Subcutaneous abdominal adipose tissue (tissue), 5 donors: ENCODE measurements around the gene CACNA1G.
A peak's percentile ranks its signal among the peaks of the same experiment; 100 is the strongest.

Experiments used
- H3K27ac ChIP-seq: one replicate; pipeline ENCODE4 v1.7.0; 2013; ENCODE audit warnings: low read depth, mild to moderate bottlenecking, inconsistent platforms, low read length, moderate library complexity
- H3K27me3 ChIP-seq, 5 donors: one replicate each; pipeline ENCODE4 v1.7.0; 2013; ENCODE audit warnings: low read length in 5 of 5, inconsistent platforms in 1 of 5; ENCODE audit not compliant: control insufficient read depth in 5 of 5, insufficient read depth in 4 of 5
- H3K36me3 ChIP-seq, 5 donors: one replicate each; pipeline ENCODE4 v1.7.0; 2013; ENCODE audit warnings: low read length in 5 of 5; ENCODE audit not compliant: control insufficient read depth in 5 of 5, insufficient read depth in 5 of 5
- H3K4me1 ChIP-seq, 5 donors: one replicate each; pipeline ENCODE4 v1.7.0; 2013; ENCODE audit warnings: low read length in 5 of 5, mild to moderate bottlenecking in 3 of 5, moderate library complexity in 1 of 5; ENCODE audit not compliant: control insufficient read depth in 5 of 5, insufficient read depth in 5 of 5
- H3K4me3 ChIP-seq, 5 donors: one replicate each; pipeline ENCODE4 v1.7.0; 2013; ENCODE audit warnings: low read length in 5 of 5, low read depth in 1 of 5
- H3K9ac ChIP-seq, 5 donors: one replicate each; pipeline ENCODE4 v1.7.0; 2013; ENCODE audit warnings: low read length in 5 of 5, mild to moderate bottlenecking in 4 of 5, moderate library complexity in 3 of 5
- H3K9me3 ChIP-seq, 5 donors: one replicate each; pipeline ENCODE4 v1.7.0; 2013; ENCODE audit warnings: low read length in 5 of 5; ENCODE audit not compliant: control insufficient read depth in 5 of 5
- donor health status: healthy.
- donor health status: healthy.
- donor health status: healthy.
- donor health status: healthy.
- donor health status: healthy.

The CACNA1G gene

DNA sequence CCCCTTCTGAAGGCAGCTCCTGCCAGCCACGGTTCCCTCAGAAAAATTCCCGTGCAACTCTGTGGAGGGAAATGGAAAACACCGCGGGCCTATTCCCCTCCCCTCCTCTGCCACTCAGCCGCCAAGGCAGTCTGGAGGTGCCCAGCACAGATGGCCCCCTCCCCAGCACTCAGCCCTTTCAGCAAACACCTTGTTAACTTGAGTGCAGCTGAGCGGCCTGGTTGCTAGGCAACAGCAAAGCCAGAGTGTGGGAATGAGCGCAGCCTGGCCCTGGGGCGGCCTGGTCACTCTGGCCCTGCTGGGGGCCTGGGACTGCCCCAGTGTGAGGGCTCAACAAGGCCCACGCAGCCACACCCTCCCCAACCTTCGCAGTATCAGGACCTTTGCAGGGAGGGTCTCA, 32.8 kb downstream of the CACNA1G start:
- no peak overlapping the region for H3K9ac ChIP-seq
- H3K27ac ChIP-seq: no peak overlapping the region
- H3K4me1 ChIP-seq: peaks cover 8 to 22% (median 18%) of the 10 kb centered on the region in 5 donors

DNA sequence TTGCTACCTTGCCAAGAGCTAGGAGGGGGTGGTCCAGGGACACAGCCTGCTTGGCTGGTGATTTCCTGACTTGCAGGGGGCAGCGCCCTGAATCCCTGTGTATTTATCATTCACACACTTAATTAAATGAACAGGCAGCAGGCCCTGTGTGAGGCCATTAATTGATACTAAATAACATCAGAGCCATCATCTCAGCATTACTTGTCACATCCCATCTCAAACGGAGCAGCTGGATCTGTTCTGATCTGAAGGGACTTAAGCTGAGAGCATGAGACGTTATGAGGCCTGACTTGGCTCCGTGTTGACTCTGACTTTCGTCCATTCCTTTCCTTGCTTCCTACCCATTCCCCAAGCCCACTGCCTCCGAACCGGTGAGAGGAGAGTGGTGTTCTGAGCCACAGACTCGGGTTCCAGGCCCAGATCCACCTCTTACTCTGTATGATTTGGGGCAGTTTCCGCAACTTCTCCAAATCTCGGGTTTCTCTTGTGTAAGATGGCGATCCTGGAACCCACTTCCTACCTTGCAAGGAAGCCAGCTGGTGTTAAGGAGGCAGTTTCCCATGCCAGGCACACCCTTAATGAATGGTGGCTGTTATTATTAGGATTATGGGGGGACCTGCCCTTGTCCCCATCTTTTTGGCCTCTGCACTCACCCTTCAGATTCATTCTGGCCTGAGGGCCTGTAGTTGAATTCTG, 33.8 kb downstream of the CACNA1G start:
- no peak overlapping the region for H3K27ac ChIP-seq
- peaks cover 7 to 14% (median 12%) of the 10 kb centered on the region in 5 donors for H3K4me1 ChIP-seq
- H3K9me3 ChIP-seq: no peaks in the 10 kb centered on the region
- H3K36me3 ChIP-seq: no peaks in the 10 kb centered on the region
- H3K9ac ChIP-seq: no peak overlapping the region
- H3K27me3 ChIP-seq: no peaks in the 10 kb centered on the region
- H3K4me3 ChIP-seq: no peak overlapping the region

More for the DNA sequence above, 32.8 kb downstream of the CACNA1G start:
- Histone ChIP-seq H3K36me3 (no peaks in the 10 kb centered on the region), H3K4me3 (no peak overlapping the region), H3K9me3 (no peaks in the 10 kb centered on the region), H3K27me3 (no peaks in the 10 kb centered on the region)

DNA sequence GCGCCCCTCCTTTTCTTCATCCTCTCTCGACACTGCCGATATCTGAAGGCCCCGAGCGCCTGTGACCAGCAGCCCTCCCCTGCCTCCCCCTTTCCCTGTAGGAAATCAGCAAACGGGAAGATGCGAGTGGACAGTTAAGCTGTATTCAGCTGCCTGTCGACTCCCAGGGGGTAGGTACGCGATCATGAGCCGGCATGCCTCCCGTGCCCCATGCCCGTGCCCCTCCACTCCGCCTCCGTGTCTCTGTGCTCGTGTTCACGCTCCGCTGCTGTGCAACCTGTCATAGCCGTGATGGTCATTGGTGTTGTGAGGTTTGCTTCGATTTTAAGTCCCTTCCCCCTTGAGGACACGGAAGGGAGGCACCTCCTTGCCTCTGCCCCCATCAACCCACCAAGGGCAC, 34.4 kb downstream of the CACNA1G start:
- H3K9me3 ChIP-seq: no peaks in the 10 kb centered on the region
- H3K27ac ChIP-seq: no peak overlapping the region

DNA sequence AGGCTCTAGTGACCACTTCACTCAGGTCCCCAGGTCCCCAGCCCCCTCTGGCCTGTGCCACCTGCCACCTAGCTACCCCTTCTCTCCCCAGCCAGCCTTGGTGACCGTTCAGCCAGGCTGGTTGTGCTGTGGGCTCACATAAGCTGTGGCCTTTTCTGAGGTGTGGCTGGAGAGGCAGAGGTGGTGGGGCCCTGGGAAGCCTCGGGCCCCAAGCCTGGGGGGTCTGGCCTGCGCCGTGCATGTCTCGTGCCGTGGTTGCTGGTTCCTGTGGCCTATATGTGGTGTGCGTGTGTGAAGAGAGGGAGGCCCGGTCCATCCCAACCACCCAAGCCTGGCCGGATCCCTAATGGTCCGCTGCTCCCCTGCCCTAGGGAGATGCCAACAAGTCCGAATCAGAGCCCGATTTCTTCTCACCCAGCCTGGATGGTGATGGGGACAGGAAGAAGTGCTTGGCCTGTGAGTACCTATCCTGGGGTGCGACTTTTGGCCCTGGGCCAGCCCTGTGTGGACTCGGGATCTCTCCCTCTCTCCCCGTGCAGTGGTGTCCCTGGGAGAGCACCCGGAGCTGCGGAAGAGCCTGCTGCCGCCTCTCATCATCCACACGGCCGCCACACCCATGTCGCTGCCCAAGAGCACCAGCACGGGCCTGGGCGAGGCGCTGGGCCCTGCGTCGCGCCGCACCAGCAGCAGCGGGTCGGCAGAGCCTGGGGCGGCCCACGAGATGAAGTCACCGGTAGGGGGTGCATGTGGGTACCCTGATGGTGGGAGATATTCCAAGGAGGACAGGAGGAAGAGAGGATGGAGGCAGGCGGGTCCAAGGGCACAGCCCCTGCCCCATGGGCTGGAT, 35.9 kb downstream of the CACNA1G start:
- no peak overlapping the region for H3K9ac ChIP-seq
- no peaks in the 10 kb centered on the region for H3K9me3 ChIP-seq
- H3K36me3 ChIP-seq: no peaks in the 10 kb centered on the region
- no peak overlapping the region for H3K27ac ChIP-seq
- H3K27me3 ChIP-seq: peaks cover 0 to 4% (median 0%) of the 10 kb centered on the region in 5 donors
- H3K4me3 ChIP-seq: no peak overlapping the region
- no peaks in the 10 kb centered on the region for H3K4me1 ChIP-seq

More for the DNA sequence above, 34.4 kb downstream of the CACNA1G start:
- Histone ChIP-seq H3K9ac (no peak overlapping the region), H3K4me3 (no peak overlapping the region), H3K4me1 (peaks cover 3 to 8% (median 6%) of the 10 kb centered on the region in 5 donors), H3K36me3 (no peaks in the 10 kb centered on the region), H3K27me3 (no peaks in the 10 kb centered on the region)

GRCh38 chr17:50598487-50598886, 38.0 kb downstream of the CACNA1G start:
- H3K36me3 ChIP-seq: no peaks in the 10 kb centered on the region
- H3K4me1 ChIP-seq: peaks cover 0 to 4% (median 0%) of the 10 kb centered on the region in 5 donors
- H3K27ac ChIP-seq: no peak overlapping the region
- no peak overlapping the region for H3K9ac ChIP-seq
- H3K9me3 ChIP-seq: no peaks in the 10 kb centered on the region
- H3K4me3 ChIP-seq: no peak overlapping the region
- peaks cover 0 to 12% (median 4%) of the 10 kb centered on the region in 5 donors for H3K27me3 ChIP-seq

- Histone ChIP-seq H3K36me3 (no peaks in the 10 kb centered on the region), H3K27me3 (peaks cover 0 to 19% (median 4%) of the 10 kb centered on the region in 5 donors), H3K4me1 (peaks cover 3 to 15% (median 8%) of the 10 kb centered on the region in 5 donors), H3K9me3 (no peaks in the 10 kb centered on the region), H3K4me3 (no peak overlapping the region), H3K27ac (no peak overlapping the region), H3K9ac (no peak overlapping the region)
Measured at GRCh38 chr17:50599606-50600005, 39.1 kb downstream of the CACNA1G start.

GRCh38 chr17:50601823-50602375, 41.4 kb downstream of the CACNA1G start:
- Histone ChIP-seq H3K27ac (no peak overlapping the region), H3K9ac (no peak overlapping the region), H3K4me3 (no peak overlapping the region), H3K27me3 (peaks cover 0 to 30% (median 15%) of the 10 kb centered on the region in 5 donors), H3K4me1 (peaks cover 5 to 31% (median 23%) of the 10 kb centered on the region in 5 donors), H3K36me3 (no peaks in the 10 kb centered on the region), H3K9me3 (no peaks in the 10 kb centered on the region)

DNA sequence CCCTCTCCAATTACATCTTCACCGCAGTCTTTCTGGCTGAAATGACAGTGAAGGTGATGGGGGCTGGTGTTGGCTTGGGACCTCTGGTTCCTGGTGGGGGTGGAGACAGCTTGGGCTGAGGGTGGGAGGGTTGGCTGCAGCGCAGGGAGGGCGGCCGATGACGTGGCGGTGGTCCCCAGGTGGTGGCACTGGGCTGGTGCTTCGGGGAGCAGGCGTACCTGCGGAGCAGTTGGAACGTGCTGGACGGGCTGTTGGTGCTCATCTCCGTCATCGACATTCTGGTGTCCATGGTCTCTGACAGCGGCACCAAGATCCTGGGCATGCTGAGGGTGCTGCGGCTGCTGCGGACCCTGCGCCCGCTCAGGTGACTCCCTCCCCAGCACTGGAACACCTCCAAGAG, 42.3 kb downstream of the CACNA1G start:
- H3K9ac ChIP-seq: no peak overlapping the region
- H3K4me3 ChIP-seq: no peak overlapping the region
- H3K4me1 ChIP-seq: peaks cover 5 to 31% (median 23%) of the 10 kb centered on the region in 5 donors
- no peaks in the 10 kb centered on the region for H3K9me3 ChIP-seq
- H3K27me3 ChIP-seq: peaks cover 0 to 30% (median 15%) of the 10 kb centered on the region in 5 donors
- H3K36me3 ChIP-seq: no peaks in the 10 kb centered on the region
- H3K27ac ChIP-seq: no peak overlapping the region

GRCh38 chr17:50603340-50603739, 42.8 kb downstream of the CACNA1G start:
- no peak overlapping the region for H3K4me3 ChIP-seq

DNA sequence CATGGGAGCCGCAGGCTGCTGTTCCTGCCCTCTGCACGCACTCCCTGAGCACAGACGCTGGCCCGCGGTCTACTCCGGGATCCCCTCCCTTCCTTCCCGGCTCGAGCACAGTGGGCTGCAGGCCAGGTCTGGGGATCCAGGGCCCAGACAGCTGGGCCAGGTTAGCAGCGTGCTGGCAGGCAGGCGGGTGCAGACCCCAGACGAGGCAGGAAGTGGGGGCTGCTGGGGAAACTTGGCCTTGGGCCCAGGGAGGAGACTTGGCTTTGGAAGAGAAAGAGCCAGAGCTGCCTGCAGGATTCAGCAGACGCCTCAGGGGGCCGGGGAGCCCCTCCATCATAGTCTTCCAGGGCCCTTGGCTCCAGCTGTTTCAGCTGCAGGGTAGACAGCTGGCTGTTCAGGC, 44.0 kb downstream of the CACNA1G start:
- Histone ChIP-seq H3K27me3 (peaks cover 5 to 30% (median 15%) of the 10 kb centered on the region in 5 donors), H3K9me3 (no peaks in the 10 kb centered on the region), H3K4me1 (peaks cover 5 to 31% (median 23%) of the 10 kb centered on the region in 5 donors), H3K27ac (no peak overlapping the region), H3K4me3 (peak overlapping the region in 3 of 5 donors; percentile 3 to 45 (median 5)), H3K9ac (peak overlapping the region in 2 of 5 donors; percentile 18 to 29), H3K36me3 (no peaks in the 10 kb centered on the region)

More at GRCh38 chr17:50603340-50603739, 42.8 kb downstream of the CACNA1G start:
- H3K4me1 ChIP-seq: peaks cover 5 to 31% (median 23%) of the 10 kb centered on the region in 5 donors
- H3K9ac ChIP-seq: no peak overlapping the region
- no peaks in the 10 kb centered on the region for H3K36me3 ChIP-seq
- no peaks in the 10 kb centered on the region for H3K9me3 ChIP-seq
- no peak overlapping the region for H3K27ac ChIP-seq
- H3K27me3 ChIP-seq: peaks cover 0 to 30% (median 15%) of the 10 kb centered on the region in 5 donors
